Femur (tissue), 1 donor: ENCODE results near the gene SH3RF3.

ENCODE experiments used
- DNase-seq: peaks from one replicate; pipeline ENCODE4 v3.0.0-alpha.2; 2017

Gene SH3RF3

DNA sequence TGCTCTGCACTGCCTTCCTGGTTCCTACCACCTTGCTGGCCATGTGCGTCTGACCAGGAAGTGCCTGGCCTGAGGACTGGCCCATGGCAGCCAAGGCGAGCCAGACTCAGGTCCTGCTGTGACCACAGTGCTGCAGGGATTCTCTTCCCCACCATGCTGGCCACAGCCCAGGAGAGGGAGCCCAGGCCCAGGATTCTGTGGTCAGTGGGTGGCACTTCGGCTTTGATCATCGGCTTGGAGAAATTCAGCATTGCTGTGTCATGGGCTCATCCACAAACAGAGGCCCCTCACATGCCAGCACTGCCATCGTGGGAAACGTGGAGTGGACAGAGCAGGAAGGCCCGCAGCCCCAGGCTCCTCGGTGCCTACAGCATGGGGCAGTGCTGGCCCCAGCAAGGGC is 273.2 kb downstream of the SH3RF3 start:
- DNase-seq, result peak; percentile 54

DNA sequence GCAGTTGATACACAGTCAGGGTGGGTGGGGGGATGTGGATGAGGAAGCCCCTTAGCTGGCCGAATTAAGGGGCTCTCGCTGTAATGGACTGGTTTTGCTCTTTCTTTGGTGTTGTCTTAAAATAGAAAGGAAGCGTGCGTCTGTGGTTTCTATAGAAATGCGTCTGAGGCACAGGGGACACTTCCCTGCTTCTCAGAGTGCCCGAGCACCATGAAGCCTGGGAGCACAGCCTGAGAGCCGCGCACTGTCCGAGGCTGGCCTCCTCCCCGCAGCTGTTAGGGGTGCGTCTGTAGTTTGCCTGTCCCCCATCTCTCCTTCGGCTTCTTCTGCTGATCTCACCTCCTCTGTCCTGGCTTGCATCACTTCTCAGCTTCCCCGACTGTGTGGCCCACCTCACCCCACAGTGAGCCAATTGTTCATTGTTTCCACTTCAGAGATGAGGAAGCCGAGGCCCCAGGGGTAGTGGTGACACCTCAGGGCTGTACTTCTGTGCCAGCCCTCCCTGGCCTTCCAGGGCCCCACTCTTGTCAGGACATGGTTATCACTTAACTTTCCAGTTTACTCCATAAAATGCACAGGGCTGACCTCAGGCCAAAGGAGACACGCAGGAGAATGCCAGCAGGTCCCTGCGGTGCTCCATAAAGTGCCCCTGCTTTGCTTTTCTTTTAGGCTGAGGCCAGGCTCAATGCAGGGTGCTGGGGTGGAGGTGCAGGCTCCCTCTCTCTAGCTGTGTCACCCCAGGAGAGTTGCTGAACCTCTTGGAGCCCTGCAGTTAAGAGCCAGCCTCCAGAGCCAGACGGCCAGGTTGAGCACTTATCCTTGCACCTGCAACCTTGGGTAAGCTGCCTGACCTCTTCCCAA is 274.2 kb downstream of the SH3RF3 start:
- no peak for DNase-seq

DNA sequence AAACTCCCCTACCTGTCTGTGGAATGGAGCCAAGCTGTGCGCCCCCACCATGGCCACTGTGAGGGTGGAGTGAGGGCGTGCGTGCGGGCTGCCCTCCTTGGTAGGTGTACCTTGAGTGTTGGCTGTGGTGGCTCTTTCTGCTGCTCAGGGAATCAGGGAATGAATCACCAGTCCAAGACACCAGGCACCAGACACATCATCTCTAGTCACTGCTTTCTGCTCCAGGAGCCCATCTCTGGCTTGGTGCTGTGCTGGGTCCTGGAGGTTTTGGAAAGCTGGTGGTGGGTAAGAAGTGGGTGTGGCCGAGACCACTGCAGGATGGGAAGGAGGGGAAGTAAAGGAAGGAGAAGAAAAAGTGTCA is 274.8 kb downstream of the SH3RF3 start:
- no peak for DNase-seq

DNA sequence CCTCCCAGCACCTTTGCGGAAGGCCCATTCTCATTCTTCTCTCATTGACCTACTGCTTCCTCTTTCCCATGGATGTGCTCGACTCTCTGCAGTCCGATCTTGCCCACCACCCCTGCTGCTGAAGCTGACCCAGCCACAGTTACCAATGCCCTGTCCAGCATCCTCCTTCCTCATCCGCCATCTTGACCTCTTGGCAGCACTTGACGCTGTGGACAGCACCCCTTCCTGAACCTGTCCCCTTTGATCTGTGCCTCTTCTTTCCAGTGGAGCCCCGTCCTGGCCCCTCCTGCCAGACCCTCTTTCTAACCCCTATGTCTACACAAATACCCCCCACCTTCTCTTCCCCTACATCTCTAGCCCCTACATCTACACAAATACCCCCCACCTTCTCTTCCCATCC is 275.7 kb downstream of the SH3RF3 start:
- DNase-seq, result no peak

DNA sequence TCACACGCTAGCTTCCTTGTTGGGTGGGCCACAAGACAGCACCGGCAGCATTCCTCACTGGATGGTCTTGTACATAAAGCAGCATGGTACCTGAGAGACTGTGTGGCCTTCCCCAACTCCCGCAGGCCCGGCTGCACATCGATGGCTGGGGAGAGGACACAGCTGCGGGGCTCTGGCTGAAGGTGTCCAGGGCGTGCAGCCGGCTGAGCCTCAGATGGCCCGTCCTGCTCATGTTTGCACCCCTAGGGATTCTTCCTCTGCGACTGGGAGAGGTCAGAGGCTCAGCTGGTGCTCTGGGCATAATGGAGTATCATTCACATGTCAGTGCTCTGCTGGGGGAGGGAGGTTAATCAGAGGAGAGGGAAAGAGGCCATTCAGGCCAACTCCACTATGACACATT is 276.9 kb downstream of the SH3RF3 start:
- DNase-seq, result no peak

DNA sequence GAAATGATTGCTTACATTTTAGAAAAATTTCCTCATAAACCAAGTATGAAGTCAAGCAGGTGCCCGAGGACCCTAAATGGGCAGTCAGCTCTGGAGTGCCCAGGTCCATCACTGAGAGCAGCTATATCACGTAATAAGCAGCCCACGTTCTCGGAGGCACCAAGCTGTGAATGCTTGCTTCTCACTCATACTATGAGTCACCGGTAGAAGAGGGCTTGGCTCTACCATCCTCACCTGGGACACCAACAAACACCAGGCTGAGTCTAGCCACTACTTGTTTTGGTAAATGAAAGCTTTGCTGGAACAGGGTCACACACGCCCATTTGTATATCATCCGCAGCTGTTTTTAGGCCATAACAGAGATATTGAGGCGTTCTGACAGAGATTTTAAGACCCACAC is 277.3 kb downstream of the SH3RF3 start:
- DNase-seq, result no peak

DNA sequence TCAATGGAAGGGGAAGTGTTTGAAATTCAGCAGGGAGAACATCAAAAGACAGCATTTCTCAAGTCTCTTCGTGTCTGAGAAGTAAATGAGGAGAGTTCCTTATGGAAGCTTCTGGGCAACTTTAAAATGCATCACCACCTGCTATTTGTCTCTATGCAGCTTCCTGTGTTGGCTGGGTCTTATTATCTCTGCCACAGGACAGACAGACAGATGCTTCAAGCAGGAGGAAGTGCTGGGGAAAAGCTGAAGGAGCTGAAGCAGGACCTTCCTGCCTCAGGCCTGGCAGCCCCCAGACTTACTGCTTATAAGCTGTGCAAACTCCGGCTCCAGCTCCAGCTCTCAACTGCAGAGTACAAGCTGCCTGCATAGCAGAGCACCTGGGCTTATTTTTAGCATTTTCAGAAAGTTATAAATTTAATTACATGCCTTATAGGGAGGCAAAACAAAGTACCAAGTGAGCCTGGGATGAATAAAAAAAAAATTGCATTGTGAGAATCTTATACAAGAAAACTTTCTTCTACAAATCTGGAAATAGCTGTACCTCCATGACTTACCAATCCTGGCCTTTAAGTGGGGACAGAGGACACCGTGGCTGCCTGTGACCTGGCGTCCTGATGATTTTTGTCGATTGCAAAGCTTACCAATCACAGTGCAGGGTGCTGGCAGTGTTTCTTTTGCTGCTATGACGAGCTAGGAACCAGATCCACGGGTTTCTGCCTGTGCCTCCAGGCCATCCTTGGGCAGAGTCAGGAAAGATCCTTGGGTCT is 278.5 kb downstream of the SH3RF3 start:
- no peak for DNase-seq

DNA sequence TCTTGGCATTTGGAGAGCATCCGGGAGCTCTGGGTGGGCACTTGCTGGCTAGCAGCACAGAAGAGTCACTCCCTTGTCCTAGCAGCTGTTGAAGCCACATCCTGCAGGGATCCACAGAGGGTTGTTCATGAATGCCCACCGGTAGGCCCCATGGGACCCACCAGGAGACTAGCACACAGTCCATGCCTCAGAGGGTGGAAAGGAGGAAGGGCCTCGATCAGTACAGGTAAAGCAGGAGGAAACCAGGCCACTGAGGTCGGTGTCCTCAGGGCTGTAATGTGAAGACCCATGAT is 279.0 kb downstream of the SH3RF3 start:
- no peak for DNase-seq

DNA sequence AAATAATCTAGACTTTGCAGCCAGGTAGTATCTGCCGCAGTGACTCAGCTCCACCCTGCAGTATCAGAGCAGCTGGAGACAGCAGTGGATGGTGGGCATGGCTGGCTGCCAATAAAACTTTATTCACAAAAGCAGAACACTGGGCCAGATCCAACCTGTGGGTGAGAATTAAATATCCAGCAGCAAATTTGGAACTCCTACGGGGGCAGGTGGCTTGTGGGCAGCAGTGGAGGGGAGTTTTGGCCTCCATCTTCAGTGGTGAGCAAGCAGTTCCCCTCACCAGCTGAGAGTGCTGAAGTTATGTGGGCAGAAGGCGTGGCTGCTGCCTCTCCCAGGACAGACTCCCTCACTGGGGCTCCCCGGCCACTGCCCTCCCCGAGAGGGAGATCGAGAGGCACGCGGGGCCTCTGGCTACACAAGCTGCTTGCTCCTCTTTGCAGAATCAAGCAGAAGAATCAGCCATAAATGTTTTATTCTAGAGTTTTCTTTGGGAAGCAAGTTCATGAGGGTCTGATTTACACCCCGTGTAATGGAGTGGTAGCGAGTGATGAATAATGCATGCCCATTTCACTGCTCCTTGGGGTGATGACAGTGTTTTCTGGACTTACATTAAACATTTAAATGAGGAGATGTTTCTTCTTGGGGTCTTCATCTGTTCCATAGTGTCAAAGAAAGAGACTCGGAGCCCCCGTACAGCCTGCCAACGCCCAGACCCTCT is 280.5 kb downstream of the SH3RF3 start:
- DNase-seq, result no peak

DNA sequence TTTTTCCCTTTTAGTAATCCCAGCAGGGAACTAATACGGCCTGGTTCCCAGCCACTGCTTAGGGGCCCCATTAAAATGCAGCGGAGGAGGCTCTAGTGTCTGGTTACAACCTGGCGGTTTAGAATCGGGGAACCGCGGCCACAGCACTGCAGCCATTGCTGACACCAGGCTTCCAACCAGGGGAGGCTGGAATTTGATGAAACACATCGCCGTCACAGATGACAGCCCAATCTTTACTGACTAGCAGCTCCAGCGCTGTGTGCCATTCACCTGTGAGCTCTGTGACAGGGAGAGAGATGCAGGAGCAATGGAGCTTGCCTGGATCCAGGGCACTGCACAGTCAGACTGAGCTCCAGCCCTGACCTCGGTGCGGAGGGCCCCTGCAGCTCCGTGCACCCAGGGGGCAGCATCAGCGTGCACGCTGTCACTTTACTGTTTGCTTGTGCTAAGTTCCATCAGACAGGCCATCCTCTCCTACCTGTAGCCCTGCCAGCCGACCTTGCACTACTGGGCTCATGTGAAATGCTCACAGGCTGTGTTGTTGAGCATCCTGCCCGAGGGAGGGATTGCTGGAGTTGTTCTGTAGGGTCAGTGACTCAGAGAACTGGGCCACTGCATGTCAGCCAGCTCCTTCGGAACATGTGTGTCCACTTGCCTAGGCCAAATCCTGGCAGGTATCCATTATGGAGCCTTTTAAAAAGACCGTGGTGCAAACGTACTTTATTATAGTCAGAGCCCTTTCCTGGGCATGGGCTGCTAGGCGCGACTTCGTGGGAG is 281.2 kb downstream of the SH3RF3 start:
- DNase-seq, result no peak

DNA sequence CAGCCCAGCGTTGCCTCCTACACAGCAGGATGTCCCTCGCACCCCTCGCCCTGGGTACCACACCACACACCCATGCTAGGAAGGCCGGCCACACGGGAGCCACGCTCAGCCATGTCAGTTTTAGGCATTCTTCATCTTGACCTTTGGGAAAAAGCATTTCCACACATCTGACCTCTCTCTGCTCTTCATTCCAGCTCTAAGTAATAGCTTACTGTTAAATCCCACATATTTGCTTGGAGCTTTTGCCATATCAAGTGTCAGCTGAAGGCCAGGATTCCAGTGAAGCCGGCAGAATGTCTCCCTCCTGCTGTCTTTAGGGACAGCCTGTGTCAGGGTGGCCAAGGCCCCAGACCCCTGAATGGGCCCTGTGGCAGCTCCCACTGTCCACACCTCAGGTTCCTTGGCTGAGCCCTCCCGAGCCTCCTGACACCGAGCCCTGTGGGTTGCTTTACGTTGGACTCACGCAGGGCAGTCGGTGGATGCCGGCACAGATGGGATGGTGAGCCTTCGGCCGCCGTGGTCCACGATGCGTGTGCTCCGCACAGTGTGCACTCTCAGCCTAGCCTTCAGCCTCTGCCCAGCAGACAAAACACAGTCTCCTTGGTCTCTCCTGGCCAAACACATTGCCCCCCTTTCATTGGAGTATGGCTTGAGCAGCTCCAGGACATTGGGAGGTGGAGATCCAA is 282.8 kb downstream of the SH3RF3 start:
- no peak for DNase-seq

DNA sequence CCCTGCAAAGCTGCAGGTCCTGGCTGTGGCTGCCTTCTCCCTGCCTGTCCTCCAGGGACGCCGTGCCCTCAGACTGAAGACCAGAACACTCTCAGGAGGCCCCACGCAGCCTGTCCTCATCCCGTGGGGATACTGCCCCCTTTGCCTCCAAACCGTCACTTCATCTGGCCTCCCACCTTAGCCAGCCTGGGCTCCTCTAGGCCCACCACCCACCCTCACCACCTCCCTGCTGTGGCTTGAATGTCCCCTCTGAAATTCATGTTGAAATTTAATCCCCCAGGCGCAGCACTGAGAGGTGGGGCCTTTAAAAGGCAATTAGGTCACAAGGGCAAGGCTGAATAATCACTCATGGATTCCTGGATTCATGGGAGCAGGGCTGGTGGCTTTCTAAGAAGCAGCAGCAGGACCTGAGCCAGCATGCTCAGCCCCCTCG is 286.6 kb downstream of the SH3RF3 start:
- no peak for DNase-seq

DNA sequence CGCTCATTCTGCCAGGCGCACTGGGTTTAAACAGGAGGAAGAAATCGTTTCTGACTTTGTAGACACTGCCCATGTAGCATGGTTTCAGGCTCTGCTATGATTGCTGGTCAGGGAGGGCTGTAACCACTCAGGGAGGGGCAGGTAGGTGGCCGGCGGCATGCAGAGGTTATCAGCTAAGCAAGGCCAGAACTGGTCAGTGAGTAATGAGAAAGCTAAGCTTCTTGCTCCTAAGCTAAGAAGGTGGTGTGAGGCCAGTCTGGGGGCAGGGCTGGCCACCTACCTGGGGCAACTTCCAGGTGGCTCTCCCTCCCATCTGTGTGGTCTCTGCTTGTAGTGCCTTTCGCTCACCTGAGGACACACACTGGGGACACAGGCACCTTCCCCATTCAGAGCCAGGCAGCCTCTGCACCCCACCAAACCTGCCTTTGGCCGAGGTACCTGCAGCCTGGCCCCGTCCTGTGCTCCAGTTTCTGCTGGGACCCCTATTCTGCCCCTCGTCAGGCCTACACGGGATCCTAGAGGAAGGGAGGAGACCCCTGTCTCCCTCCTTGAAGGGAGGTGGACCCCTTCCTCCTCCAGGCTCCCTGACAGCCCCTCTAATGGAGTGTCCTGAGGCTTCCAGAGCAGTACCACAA is 288.8 kb downstream of the SH3RF3 start:
- no peak for DNase-seq

DNA sequence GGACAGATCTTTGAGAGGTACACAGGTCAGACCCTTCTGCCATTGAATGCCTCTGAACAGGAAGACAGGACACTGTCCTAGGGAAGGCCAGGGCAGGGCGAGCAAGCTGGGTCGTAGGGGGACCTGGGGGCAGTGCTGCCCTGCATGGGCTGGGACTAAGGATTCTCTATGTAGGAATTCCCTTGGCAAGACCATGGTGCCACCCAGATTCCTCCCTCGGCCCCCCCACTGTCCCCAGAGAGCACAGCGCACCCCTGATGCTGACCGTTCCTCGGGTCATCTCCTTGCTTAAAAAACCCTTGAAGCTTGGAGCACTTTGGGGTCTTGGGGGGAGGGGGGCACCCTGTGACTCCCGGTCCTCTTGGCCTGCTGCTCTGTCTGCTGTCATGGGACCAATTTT is 289.7 kb downstream of the SH3RF3 start:
- DNase-seq, result no peak

DNA sequence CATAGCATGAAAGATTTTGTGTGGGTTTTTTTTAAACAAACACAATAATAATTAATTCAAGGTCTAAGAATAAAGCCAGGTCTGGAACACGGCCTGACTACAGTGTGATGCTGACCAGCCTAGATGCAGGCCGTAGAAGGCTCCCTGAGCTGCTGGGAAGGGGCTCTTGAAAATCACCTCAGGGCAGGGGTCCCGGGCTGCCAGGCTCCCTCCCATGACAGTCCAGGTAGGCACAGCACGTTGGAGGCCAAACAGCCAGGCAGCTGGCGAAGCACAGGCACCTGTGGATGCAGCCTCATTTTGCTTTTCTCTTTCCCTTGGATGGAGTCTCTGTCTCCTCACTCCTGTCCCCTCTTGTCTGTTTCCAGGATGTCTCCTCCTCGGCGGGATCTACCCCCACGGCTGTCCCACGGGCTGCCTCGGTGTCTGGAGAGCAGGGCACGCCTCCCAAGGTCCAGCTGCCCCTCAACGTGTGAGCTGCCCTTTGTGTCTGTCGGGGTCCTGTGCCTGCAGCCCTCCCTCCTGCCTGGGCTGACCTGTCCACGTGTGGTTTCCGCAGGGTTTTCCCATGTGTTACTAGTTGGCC is 290.3 kb downstream of the SH3RF3 start:
- no peak for DNase-seq

DNA sequence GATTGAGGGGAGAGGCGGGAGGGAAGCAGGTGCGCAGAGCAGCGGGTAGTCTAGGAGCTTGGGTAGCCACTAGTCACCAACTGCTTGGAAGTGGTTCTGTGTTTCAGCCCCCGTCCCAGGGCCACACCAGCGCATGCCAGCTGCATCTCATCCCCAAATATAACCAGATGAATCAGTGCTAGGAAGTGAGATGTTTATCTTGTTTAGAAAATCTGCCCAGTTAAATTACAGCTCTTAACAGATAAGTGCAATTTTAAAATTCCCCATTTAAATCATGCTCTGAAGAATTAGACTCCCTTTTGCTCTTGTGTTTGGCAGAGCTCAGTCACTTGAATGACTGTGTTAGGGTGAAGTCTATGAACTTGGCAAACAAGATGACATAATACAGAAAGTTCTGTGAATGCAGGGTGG is 291.0 kb downstream of the SH3RF3 start:
- no peak for DNase-seq

DNA sequence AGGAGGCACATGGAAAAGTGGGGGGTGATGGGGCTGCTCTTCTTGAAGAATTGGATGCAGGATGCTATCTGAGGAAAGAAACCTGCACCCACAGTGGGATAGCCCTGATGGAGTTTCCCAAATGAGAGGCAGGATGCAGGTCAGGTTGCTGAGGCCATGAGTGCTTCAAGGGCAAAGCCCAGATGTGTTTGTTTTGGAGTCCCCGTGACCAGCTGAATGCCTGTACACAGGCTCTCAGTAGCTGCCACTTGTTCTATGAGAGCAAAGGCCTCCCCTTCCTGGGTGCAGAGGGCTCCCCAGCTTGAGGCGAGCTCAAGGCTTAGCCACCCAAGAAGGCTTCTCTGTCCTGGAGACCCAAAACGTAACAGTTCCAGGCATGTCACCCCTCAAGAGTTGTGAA is 292.1 kb downstream of the SH3RF3 start:
- no peak for DNase-seq

DNA sequence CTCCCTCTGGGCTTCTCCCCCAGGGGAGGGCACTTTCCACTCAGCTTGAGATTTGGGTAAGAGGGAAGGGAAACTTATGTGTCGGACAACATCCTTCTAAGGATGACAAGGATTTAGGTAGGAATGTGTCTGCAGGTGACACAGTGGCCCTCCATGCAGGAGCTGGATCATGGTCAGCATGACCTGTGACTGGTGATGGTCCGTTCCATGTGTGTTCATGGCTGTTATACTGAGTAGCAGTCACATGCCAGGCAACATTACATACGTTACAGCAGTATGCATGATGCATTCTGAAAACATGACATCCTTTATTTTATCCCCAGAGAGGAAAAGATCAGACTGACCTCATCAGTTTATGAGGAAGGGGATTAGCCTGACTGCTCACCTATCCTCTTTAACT is 292.6 kb downstream of the SH3RF3 start:
- DNase-seq, result no peak

DNA sequence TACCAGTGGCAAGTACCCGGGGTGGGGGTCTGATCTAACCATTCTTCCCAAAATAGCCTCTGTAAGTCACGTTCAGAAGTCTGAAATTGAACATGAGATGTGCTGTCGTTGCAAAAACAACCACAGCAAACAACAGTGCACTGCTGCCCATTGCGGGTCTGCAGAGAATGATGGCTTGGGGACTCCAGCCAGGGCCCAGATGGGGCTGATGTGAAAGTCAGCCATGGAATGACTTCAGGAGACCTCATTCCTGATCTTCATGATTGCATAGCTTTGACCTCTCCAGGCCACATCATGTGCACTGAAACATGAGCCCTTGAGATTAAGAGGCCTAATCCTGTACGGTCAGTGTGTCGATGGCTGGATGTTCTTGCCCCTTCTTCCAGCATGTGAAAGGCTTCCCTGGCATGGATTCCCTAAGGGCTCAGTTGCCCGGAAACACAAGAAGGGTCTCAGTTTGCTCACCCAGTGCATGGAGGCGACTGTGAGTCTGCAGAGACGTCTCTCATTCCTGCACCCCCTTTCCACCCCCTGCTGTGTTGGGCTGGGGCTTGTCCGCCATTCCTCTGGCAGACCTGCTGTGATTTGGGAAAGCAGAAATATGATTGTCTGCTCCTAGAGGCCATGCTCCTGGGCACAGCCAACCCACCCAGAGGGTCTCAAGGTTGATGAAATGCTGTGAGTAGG is 293.2 kb downstream of the SH3RF3 start:
- DNase-seq, result no peak

DNA sequence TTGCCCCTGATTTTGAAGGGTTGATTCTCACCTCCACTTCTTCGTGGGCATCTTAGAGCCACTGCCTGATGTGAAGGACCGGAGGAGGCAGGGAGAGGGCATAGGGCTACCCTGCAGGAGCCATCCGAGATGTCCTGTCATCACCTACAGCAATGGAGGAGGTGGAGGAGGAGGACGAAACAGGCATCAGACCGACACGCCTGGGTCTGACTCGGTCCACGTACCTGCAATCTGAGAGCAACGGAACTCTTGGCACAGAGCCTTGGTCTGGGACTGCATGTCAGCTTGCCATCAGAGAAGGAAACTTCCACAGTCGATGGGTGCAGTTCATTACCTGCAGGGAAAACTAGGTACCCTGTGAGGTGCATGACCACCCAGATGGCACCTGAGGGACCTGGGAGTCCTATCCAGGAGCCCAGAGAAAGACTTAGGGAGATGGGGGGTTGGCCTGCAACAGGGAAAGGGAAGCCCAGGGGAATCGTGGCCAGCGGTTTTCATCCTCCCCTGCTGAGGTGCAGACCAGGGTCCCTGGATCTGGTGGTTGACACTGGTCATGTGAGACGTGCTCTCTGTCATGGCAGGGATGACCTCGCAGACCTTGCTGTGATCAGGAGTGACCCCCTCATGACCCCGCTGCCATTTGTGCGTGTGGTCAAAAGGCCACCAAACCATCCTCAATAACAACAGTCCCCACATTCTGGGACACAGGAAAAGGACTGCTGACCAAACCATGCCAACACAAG is 293.9 kb downstream of the SH3RF3 start:
- DNase-seq, result no peak
